Neutrophil (primary cell): Measurements from ENCODE around the gene SMCP.

Experiments
- H3K27ac ChIP-seq: fragments of 200-600 bp; sonication (generic); 2 replicates; pipeline ENCODE4 v1.5.1; 2016; ENCODE audit warnings: mild to moderate bottlenecking, moderate library complexity
- H3K27me3 ChIP-seq: fragments of 200-600 bp; sonication (generic); 2 replicates; pipeline ENCODE4 v1.6.0; 2016; ENCODE audit warnings: mild to moderate bottlenecking
- H3K36me3 ChIP-seq: fragments of 200-600 bp; sonication (generic); 2 replicates; pipeline ENCODE4 v1.5.1; 2017
- H3K4me1 ChIP-seq, 2 experiments: fragments of 200-600 bp in 1 of 2; sonication (generic) in 1 of 2; 1 replicate in 1 of 2; 2 replicates in 1 of 2; pipeline versions ENCODE4 v1.5.1 to v1.6.1; 2013 to 2016; ENCODE audit warnings: low read depth in 1 of 2, low read length in 1 of 2, mild to moderate bottlenecking in 1 of 2, moderate library complexity in 1 of 2; ENCODE audit not compliant: control insufficient read depth in 1 of 2, insufficient read depth in 1 of 2
- H3K4me3 ChIP-seq, 2 experiments: fragments of 200-600 bp in 1 of 2; sonication (generic) in 1 of 2; 1 replicate in 1 of 2; 2 replicates in 1 of 2; pipeline ENCODE4 v1.5.1; 2013 to 2016; ENCODE audit warnings: low read depth in 1 of 2, low read length in 1 of 2, mild to moderate bottlenecking in 1 of 2, moderate library complexity in 1 of 2
- H3K9me3 ChIP-seq: fragments of 200-600 bp; sonication (generic); 2 replicates; pipeline ENCODE4 v1.5.1; 2016
- TF ChIP-seq, protein P1 (sequence below): fragments of 200-600 bp; sonication (generic); IDR thresholded peaks from 2 replicates; pipeline ENCODE4 v1.5.1; 2016; ENCODE audit warnings: antibody characterized with exemption

Gene SMCP

DNA sequence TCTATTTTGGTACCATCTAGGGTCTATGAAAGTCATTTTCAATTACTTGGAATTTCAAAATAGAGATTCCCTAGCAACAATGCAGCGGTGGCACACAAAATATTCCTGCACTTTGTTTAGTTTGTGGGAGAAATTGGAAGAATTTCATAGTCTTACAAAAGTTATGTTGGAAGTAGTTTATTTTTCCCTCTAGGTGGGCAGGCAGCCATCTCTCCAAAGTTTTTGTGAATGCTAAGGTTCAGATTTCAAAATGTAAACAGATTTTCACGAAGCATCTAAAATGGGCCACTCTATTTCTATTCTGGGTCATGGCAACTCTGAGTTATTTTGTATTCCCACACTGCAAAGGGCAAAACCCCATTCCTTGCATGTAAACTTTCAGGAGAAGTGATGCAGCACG, 8.0 kb downstream of the SMCP start:
- H3K27ac ChIP-seq = no peak overlapping the region

DNA sequence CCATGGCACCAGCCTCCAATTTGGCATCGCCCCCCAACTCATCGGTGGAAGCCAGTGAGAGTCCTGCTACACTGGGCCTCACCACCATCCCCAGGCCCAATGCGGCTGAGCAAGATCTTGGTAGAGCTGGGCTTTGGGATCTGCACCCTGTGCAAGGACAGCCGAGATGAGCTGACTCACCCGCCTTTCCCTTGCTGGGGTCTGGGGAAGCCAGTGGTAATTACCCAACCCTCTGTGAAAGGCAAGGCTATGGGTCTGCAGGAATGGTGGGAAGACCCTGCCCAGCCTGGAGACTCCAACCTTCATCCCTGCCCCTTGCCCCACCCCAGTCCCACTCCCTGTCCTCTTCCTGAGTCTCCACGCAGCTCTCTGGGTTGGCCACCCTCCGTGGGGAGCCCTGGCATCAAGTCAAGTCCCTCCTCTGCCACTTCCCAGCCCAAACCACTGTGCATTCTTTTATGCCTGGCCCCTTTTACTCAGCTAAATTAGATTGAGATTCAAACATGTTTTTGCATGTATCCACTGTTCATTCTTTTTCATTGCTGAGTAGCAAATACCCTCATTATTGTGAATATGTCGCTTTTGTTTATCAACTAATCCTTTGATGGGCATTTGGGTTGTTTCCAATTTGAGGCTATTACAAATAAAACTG, 8.8 kb downstream of the SMCP start:
- Histone ChIP-seq H3K27ac (no peak overlapping the region), H3K27me3 (peaks cover 40% of the 10 kb centered on the region), H3K4me3 (no peak overlapping the region), H3K9me3 (no peaks in the 10 kb centered on the region), H3K4me1 (no peaks in the 10 kb centered on the region), H3K36me3 (no peaks in the 10 kb centered on the region)
- TF ChIP-seq, protein P1, sequence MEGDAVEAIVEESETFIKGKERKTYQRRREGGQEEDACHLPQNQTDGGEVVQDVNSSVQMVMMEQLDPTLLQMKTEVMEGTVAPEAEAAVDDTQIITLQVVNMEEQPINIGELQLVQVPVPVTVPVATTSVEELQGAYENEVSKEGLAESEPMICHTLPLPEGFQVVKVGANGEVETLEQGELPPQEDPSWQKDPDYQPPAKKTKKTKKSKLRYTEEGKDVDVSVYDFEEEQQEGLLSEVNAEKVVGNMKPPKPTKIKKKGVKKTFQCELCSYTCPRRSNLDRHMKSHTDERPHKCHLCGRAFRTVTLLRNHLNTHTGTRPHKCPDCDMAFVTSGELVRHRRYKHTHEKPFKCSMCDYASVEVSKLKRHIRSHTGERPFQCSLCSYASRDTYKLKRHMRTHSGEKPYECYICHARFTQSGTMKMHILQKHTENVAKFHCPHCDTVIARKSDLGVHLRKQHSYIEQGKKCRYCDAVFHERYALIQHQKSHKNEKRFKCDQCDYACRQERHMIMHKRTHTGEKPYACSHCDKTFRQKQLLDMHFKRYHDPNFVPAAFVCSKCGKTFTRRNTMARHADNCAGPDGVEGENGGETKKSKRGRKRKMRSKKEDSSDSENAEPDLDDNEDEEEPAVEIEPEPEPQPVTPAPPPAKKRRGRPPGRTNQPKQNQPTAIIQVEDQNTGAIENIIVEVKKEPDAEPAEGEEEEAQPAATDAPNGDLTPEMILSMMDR = no peak

More for the DNA sequence above, 8.0 kb downstream of the SMCP start:
- Histone ChIP-seq H3K27me3 (peaks cover 35% of the 10 kb centered on the region), H3K4me1 (no peaks in the 10 kb centered on the region), H3K4me3 (no peak overlapping the region), H3K9me3 (no peaks in the 10 kb centered on the region), H3K36me3 (no peaks in the 10 kb centered on the region)
- TF ChIP-seq, protein P1 = no peak

DNA sequence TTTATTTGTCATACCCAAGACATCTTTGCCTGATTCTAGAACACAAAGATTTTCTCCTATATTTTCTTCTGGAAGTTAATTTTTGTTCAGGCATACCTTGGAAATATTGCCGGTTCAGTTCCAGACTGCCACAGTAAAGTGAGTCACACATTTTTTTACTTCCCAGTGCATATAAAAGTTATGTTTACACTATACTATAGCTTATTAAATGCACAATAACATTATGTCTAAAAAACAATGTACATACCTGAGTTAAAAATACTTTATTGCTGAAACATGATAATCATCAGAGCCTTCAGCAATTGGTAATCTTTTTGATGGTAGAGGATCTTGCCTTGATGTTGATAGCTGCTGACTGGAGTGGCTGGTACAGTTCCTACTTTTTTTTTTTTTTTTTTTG, 10.0 kb downstream of the SMCP start:
- no peaks in the 10 kb centered on the region for H3K4me1 ChIP-seq
- no peak overlapping the region for H3K27ac ChIP-seq
- H3K36me3 ChIP-seq = no peaks in the 10 kb centered on the region
- peaks cover 48% of the 10 kb centered on the region for H3K27me3 ChIP-seq
- H3K9me3 ChIP-seq = no peaks in the 10 kb centered on the region
- H3K4me3 ChIP-seq = no peak overlapping the region
- TF ChIP-seq, protein P1 = no peak

DNA sequence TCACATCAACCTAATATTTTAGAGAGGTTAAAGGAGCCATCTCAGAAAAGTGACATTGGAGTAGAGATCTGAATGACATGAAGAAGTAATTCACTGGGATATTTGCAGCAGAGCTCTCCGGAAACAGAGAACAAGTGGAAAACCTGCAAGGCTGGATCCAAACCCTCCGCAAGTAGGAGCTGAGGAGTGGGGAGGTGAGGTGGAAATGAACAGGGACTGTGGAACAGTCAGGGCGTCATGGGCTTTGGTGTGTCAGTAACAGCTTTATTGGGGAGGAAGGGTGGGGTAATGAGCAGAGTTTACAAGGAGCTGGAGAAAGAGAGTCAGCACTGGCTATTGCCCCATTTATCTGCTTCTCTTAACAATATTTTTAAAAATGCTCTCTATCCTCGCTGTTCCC, 20.9 kb downstream of the SMCP start:
- no peaks in the 10 kb centered on the region for H3K4me1 ChIP-seq
- H3K27ac ChIP-seq = no peak overlapping the region
- H3K27me3 ChIP-seq = peaks cover 30% of the 10 kb centered on the region
- TF ChIP-seq, protein P1 = no peak
- H3K4me3 ChIP-seq = no peak overlapping the region
- H3K9me3 ChIP-seq = no peaks in the 10 kb centered on the region
- H3K36me3 ChIP-seq = no peaks in the 10 kb centered on the region

DNA sequence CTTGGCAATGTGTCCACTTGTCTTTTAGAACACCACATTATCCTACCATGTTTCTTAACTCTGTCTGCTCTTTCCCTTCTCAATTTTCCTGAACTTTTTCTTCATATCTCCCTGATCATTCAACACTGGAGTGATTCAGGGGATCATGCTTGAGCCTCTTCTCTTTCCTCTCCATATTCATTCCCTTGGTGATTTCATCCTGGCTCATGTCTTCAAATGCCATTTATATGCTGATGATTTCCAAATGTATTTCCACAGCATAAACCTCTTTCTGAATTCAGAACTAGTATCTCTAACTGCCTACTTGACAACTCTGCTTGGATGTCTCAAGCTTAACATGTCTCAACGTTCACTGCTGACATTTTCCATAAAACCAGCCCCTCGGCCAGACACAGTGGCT, 21.8 kb downstream of the SMCP start:
- H3K27me3 ChIP-seq = peaks cover 32% of the 10 kb centered on the region
- TF ChIP-seq, protein P1 = no peak
- H3K27ac ChIP-seq = no peak overlapping the region
- no peaks in the 10 kb centered on the region for H3K36me3 ChIP-seq
- no peaks in the 10 kb centered on the region for H3K4me1 ChIP-seq
- no peak overlapping the region for H3K4me3 ChIP-seq
- H3K9me3 ChIP-seq = no peaks in the 10 kb centered on the region
